PC-9 (cell line): ENCODE results near the gene PGRMC2. TPM values are rescaled to one million over a fixed set of nuclear protein-coding genes. Genes with fewer than 3 reads are reported as not detected.

Experiments used
- BruUV-seq: library from RNA; stranded (reverse); fragments of 400-500 nt; replicated peaks from 2 replicates; lab custom pipeline; 2021; lab: Mats Ljungman, UMichigan
- CTCF ChIA-PET: fragments of 300-600 bp; sonication (Branson Sonifier 250); formaldehyde crosslinking; loops from one replicate; lab custom pipeline; 2022; ENCODE audit warnings: antibody characterized with exemption; lab: Charles Lee
- POLR2A ChIA-PET: fragments of 300-600 bp; sonication (Branson Sonifier 250); formaldehyde crosslinking; loops from one replicate; lab custom pipeline; 2022; ENCODE audit warnings: antibody characterized with exemption; ENCODE audit not compliant: unreplicated experiment; lab: Charles Lee
- DNase-seq, 2 experiments: peaks; one replicate each; pipeline versions ENCODE4 v3.0.0 to v3.0.0-alpha.2; 2015 to 2022; ENCODE audit warnings: mixed read lengths in 1 of 2
- H2AFZ ChIP-seq: fragments of 200-600 bp; sonication (generic); 2 replicates; pipeline ENCODE4 v1.8.1; 2017; ENCODE audit warnings: antibody characterized with exemption
- H3F3A ChIP-seq: fragments of 200-600 bp; sonication (generic); 2 replicates; pipeline ENCODE4 v1.8.1; 2017; ENCODE audit warnings: antibody characterized with exemption, mild to moderate bottlenecking, low read depth; ENCODE audit not compliant: insufficient read depth
- H3K27ac ChIP-seq: fragments of 200-600 bp; sonication (generic); 2 replicates; pipeline ENCODE4 v1.6.1; 2016; ENCODE audit warnings: mixed run types
- H3K27me3 ChIP-seq: fragments of 200-600 bp; sonication (generic); 2 replicates; pipeline ENCODE4 v1.6.1; 2016; ENCODE audit warnings: low read depth, mixed run types; ENCODE audit not compliant: insufficient read depth
- H3K36me3 ChIP-seq: fragments of 200-600 bp; sonication (generic); 2 replicates; pipeline ENCODE4 v1.6.1; 2016; ENCODE audit warnings: low read depth, mixed run types
- H3K4me1 ChIP-seq: fragments of 200-600 bp; sonication (generic); replicated peaks from 2 replicates; pipeline ENCODE4 v1.6.1; 2016; ENCODE audit warnings: mixed run types; ENCODE audit not compliant: insufficient read depth
- H3K4me2 ChIP-seq: fragments of 200-600 bp; sonication (generic); 2 replicates; pipeline ENCODE4 v1.6.1; 2017; ENCODE audit warnings: mixed run types
- H3K4me3 ChIP-seq: fragments of 200-600 bp; sonication (generic); 2 replicates; pipeline ENCODE4 v1.6.1; 2016; ENCODE audit warnings: mixed run types
- H3K79me2 ChIP-seq: fragments of 200-600 bp; sonication (generic); 2 replicates; pipeline ENCODE4 v1.6.1; 2017; ENCODE audit warnings: low read depth, mixed run types
- H3K9me2 ChIP-seq: fragments of 200-600 bp; sonication (generic); 2 replicates; pipeline ENCODE4 v1.8.1; 2017; ENCODE audit warnings: mild to moderate bottlenecking; ENCODE audit not compliant: insufficient read depth
- H3K9me3 ChIP-seq: fragments of 200-600 bp; sonication (generic); 2 replicates; pipeline ENCODE4 v1.8.1; 2016; ENCODE audit warnings: low read depth; ENCODE audit not compliant: insufficient read depth
- H4K20me1 ChIP-seq: fragments of 200-600 bp; sonication (generic); 2 replicates; pipeline ENCODE4 v1.8.1; 2017; ENCODE audit not compliant: insufficient read depth
- EZH2 ChIP-seq: fragments of 200-600 bp; sonication (generic); IDR thresholded peaks from 2 replicates; pipeline ENCODE4 v1.8.0; 2017; ENCODE audit warnings: antibody characterized with exemption, low read depth
- intact Hi-C: fragments of 100-400 bp; cut with micrococcal nuclease; formaldehyde crosslinking; loops from one replicate; pipeline ENCODE4 v1.10.0; 2022; ENCODE audit not compliant: unreplicated experiment
- total RNA-seq: library from RNA; stranded (reverse); gene quantifications from 2 replicates; pipeline ENCODE4 v1.2.3, GENCODE V29; 2021
- TF ChIP-seq, protein P1 (sequence below): fragments of 200-600 bp; sonication (generic); conservative IDR thresholded peaks from 2 replicates; pipeline ENCODE4 v1.6.1; 2017; ENCODE audit warnings: mixed run types, antibody characterized with exemption, mild to moderate bottlenecking, moderate library complexity

The PGRMC2 gene
- total RNA-seq, 1 experiment from 2014 or later = 105 TPM

DNA sequence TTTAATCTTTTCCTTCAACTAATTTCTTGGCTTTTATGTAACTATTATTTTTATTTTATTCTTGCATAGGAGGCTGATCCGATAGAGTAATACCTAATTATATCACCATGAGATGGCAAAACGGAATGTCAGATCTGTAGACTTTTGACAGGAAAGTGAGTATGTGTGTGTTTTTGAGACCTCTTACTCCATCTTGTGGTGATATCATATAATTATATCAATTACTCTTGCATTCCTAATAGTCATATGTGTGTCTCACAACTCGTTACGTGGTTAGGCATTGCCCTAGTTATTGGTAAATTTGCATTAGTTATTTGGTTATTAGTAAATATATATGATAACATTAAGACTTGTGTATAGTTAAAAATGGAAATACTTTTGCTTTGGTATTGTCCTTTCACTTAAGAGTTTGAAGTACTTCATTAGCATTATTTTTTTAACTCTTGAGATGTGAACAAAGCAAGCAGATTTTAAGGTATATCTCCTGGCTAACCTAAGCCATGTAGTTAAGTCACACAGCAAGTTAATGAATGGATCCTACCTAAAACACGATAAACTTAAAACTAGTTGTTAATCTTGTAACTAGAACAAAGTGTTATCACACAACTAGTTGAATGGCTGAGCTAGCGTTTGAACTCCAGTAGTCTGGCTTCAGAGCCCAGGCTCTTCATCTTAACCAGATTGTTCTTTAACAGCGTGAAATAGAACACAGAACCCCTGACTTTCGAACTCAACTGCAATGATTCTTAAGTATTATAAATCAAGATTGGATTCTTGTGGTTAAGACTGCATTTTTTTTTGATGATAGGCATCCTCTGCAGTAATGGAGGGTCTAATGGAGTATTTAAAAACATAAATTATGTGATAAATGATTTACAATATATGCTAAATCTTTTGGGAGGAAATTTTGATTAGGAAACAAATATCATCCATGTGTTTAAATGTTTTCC, 67.1 kb downstream of the PGRMC2 start:
- Histone ChIP-seq H3K4me3 (no peak overlapping the region), H3K9me3 (no peaks in the 10 kb centered on the region), H3K4me1 (no peaks in the 10 kb centered on the region), H3K4me2 (no peak overlapping the region), H3K27me3 (no peaks in the 10 kb centered on the region), H3K79me2 (no peaks in the 10 kb centered on the region), H3K36me3 (no peaks in the 10 kb centered on the region), H3K27ac (no peak overlapping the region), H3F3A (no peaks in the 10 kb centered on the region), H3K9me2 (no peaks in the 10 kb centered on the region), H2AFZ (no peak overlapping the region), H4K20me1 (no peaks in the 10 kb centered on the region)
- intact Hi-C loops = loop anchor here (2.0 to 5.0 kb wide), 2 partner anchors 208 to 483 kb away; no protein-coding TSS in a partner anchor
- no TSS peak for BruUV-seq
- peak in 1 of 2 experiments; percentile 37 for DNase-seq
- TF ChIP-seq, protein P1, sequence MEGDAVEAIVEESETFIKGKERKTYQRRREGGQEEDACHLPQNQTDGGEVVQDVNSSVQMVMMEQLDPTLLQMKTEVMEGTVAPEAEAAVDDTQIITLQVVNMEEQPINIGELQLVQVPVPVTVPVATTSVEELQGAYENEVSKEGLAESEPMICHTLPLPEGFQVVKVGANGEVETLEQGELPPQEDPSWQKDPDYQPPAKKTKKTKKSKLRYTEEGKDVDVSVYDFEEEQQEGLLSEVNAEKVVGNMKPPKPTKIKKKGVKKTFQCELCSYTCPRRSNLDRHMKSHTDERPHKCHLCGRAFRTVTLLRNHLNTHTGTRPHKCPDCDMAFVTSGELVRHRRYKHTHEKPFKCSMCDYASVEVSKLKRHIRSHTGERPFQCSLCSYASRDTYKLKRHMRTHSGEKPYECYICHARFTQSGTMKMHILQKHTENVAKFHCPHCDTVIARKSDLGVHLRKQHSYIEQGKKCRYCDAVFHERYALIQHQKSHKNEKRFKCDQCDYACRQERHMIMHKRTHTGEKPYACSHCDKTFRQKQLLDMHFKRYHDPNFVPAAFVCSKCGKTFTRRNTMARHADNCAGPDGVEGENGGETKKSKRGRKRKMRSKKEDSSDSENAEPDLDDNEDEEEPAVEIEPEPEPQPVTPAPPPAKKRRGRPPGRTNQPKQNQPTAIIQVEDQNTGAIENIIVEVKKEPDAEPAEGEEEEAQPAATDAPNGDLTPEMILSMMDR = peak; percentile 51; the same call in 1 of the 2 replicates
- TF ChIP-seq EZH2 = no peak
- POLR2A ChIA-PET = interaction anchor here (0.6 to 0.7 kb wide), 2 partner anchors 9 to 448 kb away, joined by 3 to 5 read pairs; no protein-coding TSS in a partner anchor
- CTCF ChIA-PET = interaction anchor here (0.6 kb wide), 1 partner anchor 167 kb away, joined by 3 read pairs; no protein-coding TSS in a partner anchor

Other genes starting within 250 kb of the PGRMC2 start
- gene LARP1B, start 226.5 kb downstream of the PGRMC2 start, total RNA-seq = 17.7 and 22.0 TPM in 2 replicates